Fibroblast of pulmonary artery (primary cell): Measurements from ENCODE around the gene HOXC6.

Experiments used
- DNase-seq: peaks from one replicate; pipeline ENCODE4 v3.0.0-alpha.2; 2010; ENCODE audit warnings: low read depth
- H3K4me3 ChIP-seq: replicated peaks from 2 replicates; pipeline ENCODE4 v1.5.1; 2011; ENCODE audit warnings: low read depth, mild to moderate bottlenecking, control low read depth, low read length, moderate library complexity
- TF ChIP-seq, protein P1 (sequence below): IDR thresholded peaks from 2 replicates; pipeline ENCODE4 v1.5.1; 2011; ENCODE audit warnings: mild to moderate bottlenecking, control low read depth, low read length, inconsistent platforms; ENCODE audit errors: missing control alignments

HOXC6 gene

GRCh38 chr12:54018468-54018984 lies 9.7 kb upstream of the HOXC6 start:
- TF ChIP-seq, protein P1, sequence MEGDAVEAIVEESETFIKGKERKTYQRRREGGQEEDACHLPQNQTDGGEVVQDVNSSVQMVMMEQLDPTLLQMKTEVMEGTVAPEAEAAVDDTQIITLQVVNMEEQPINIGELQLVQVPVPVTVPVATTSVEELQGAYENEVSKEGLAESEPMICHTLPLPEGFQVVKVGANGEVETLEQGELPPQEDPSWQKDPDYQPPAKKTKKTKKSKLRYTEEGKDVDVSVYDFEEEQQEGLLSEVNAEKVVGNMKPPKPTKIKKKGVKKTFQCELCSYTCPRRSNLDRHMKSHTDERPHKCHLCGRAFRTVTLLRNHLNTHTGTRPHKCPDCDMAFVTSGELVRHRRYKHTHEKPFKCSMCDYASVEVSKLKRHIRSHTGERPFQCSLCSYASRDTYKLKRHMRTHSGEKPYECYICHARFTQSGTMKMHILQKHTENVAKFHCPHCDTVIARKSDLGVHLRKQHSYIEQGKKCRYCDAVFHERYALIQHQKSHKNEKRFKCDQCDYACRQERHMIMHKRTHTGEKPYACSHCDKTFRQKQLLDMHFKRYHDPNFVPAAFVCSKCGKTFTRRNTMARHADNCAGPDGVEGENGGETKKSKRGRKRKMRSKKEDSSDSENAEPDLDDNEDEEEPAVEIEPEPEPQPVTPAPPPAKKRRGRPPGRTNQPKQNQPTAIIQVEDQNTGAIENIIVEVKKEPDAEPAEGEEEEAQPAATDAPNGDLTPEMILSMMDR: no peak
- DNase-seq: no peak
- no peak overlapping the region for H3K4me3 ChIP-seq

- no peak overlapping the region for H3K4me3 ChIP-seq
- no peak for DNase-seq
- TF ChIP-seq, protein P1: no peak
Observed at GRCh38 chr12:54019091-54019811, 9.0 kb upstream of the HOXC6 start.

GRCh38 chr12:54019924-54020590 lies 8.2 kb upstream of the HOXC6 start:
- TF ChIP-seq, protein P1: no peak
- no peak overlapping the region for H3K4me3 ChIP-seq
- DNase-seq: no peak

DNA sequence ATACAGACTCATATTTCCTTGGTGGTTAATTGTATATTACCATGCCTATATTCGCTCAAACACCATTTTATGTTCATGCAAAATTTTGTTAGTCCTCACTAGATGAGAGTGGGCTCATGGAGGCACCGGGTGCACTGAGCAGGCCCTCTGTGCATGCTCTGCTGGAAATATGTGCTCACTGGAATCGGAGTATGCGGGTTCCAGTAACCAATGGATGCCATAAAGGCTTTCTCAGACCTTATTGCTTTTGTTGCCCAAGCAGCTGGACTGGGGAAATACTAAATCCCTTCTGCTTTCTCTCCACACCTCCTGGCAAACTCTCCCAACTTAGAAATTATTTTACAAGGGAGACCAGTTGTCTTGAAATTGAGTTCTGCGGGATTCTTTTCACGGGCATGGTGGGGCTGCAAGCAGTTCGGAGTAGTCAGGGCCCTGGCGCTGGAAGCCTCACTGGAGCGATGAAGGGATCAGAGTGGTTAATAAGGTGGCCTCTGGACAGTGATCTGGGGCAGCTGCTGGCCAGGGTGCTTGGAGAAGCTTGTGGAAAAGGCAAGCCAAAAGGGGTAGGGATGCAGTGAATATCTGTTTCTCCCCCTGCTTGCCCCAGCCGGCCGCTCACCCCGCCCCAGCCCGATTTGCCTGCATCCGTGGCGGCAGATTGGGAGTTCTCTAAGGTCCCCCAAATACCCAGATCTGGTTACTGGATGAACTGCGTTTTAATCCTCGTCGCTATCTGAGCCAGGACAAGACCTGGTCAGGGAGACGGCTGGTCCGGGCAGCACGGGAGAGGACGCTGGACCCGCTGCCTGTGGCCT lies 7.4 kb upstream of the HOXC6 start:
- DNase-seq: no peak
- TF ChIP-seq, protein P1: no peak
- H3K4me3 ChIP-seq: no peak overlapping the region

GRCh38 chr12:54021432-54022013 lies 6.7 kb upstream of the HOXC6 start:
- H3K4me3 ChIP-seq: no peak overlapping the region
- no peak for DNase-seq
- TF ChIP-seq, protein P1: no peak

DNA sequence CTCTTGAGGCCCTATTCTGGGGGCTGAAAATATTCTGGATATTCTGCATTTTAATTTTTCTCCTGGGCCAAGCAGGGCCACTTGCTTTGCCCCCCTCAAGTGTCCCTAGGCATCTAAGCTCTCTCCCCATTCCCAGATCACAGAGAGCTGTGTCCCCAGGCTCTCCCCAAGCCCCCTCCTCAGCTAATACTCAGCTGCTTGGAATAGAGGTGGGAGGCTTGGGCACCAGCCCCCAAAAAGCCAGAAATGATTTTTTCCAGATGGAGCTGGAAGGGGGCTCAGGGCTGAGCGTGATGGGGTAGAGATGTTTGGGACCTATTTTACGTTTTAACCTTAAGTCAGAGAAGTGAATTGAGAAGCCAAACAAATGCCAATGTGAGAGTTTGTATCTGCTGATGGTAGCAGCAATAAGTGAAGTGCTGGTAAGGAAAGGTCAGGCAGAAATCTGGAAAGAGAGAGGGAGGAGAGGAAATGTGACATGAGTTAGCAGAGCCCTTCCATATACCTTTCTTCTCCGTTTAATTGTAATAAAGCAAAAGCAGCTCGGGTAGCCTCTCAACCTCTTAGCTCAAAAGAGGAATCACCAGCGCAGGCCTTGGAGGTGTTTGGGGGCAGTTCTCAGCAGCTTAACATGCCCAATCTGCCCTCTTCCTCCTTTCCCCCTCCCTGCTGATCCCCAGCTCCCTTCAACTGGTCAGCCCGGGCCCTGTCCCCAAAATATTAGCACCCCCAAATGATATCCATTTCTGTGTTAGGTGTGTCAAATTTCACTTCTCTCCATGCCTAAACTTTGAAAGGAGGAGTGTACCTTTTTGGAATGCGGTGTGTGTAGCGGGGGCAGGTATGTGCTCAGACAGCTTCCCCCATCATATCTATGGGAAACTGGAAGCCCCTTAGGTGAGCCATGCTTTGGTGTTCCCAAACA lies 5.0 kb upstream of the HOXC6 start:
- no peak for DNase-seq
- H3K4me3 ChIP-seq: no peak overlapping the region
- TF ChIP-seq, protein P1: no peak
